ENCODE results near the gene GSG1L.

The GSG1L gene

GRCh38 chr16:27789150-27789549 is 274.4 kb downstream of the GSG1L start:
- no peak for DNase-seq (ENCODE audit: low spot score)

- no peak for DNase-seq (ENCODE audit: low spot score)
Observed at GRCh38 chr16:27787665-27788064, 275.8 kb downstream of the GSG1L start.

- DNase-seq (ENCODE audit: low spot score) = no peak
Observed at GRCh38 chr16:27786923-27787625, 276.4 kb downstream of the GSG1L start.

- DNase-seq (ENCODE audit: low spot score) = no peak
Observed at GRCh38 chr16:27786221-27786922, 277.1 kb downstream of the GSG1L start.

GRCh38 chr16:27785307-27785678 is 278.2 kb downstream of the GSG1L start:
- no peak for DNase-seq (ENCODE audit: low spot score)

- no peak for DNase-seq (ENCODE audit: low spot score)
Observed at GRCh38 chr16:27784351-27785306, 278.9 kb downstream of the GSG1L start.

- DNase-seq (ENCODE audit: low spot score) = no peak
Observed at GRCh38 chr16:27781981-27782880, 281.3 kb downstream of the GSG1L start.

GRCh38 chr16:27781195-27781524 is 282.4 kb downstream of the GSG1L start:
- no peak for DNase-seq (ENCODE audit: low spot score)

GRCh38 chr16:27780468-27781194 is 282.9 kb downstream of the GSG1L start:
- no peak for DNase-seq (ENCODE audit: low spot score)

GRCh38 chr16:27779641-27780164 is 283.8 kb downstream of the GSG1L start:
- DNase-seq (ENCODE audit: low spot score) = peak; percentile 80

- DNase-seq (ENCODE audit: low spot score) = no peak
Observed at GRCh38 chr16:27778926-27779570, 284.5 kb downstream of the GSG1L start.

- no peak for DNase-seq (ENCODE audit: low spot score)
Observed at GRCh38 chr16:27778171-27778925, 285.2 kb downstream of the GSG1L start.

GRCh38 chr16:27777527-27777926 is 286.0 kb downstream of the GSG1L start:
- no peak for DNase-seq (ENCODE audit: low spot score)

- no peak for DNase-seq (ENCODE audit: low spot score)
Observed at GRCh38 chr16:27776556-27777225, 286.8 kb downstream of the GSG1L start.

- no peak for DNase-seq (ENCODE audit: low spot score)
Observed at GRCh38 chr16:27775254-27775653, 288.3 kb downstream of the GSG1L start.

- DNase-seq (ENCODE audit: low spot score) = no peak
Observed at GRCh38 chr16:27774779-27775178, 288.7 kb downstream of the GSG1L start.

- DNase-seq (ENCODE audit: low spot score) = no peak
Observed at GRCh38 chr16:27773344-27773743, 290.2 kb downstream of the GSG1L start.

- no peak for DNase-seq (ENCODE audit: low spot score)
Observed at GRCh38 chr16:27772093-27772825, 291.3 kb downstream of the GSG1L start.

Data from left forelimb (tissue), 1 donor.